GM06990 (cell line): ENCODE measurements around the gene TEX54.

Source experiments
- DNase-seq: peaks from one replicate; pipeline ENCODE4 v3.0.0-alpha.2; 2011; ENCODE audit not compliant: insufficient read length; ENCODE audit errors: extremely low read depth
- H3K27me3 ChIP-seq: replicated peaks from 2 replicates; pipeline ENCODE4 v1.6.0; 2011; ENCODE audit warnings: low read length; ENCODE audit not compliant: control insufficient read depth, insufficient read depth
- H3K36me3 ChIP-seq: 2 replicates; pipeline ENCODE4 v1.5.1; 2011; ENCODE audit warnings: low read length; ENCODE audit not compliant: control insufficient read depth, insufficient read depth
- H3K4me3 ChIP-seq: replicated peaks from 2 replicates; pipeline ENCODE4 v1.5.1; 2011; ENCODE audit warnings: low read depth, mild to moderate bottlenecking, control low read depth, low read length
- CTCF ChIP-seq: IDR thresholded peaks from 2 replicates; pipeline ENCODE4 v1.5.1; 2011; ENCODE audit warnings: low read length, control low read depth, mild to moderate bottlenecking, inconsistent platforms; ENCODE audit not compliant: insufficient read depth, poor library complexity, severe bottlenecking

Gene TEX54

GRCh38 chr11:62805961-62806441 is 26.6 kb downstream of the TEX54 start:
- no peak for DNase-seq
- Histone ChIP-seq H3K27me3 (no peaks in the 10 kb centered on the region), H3K4me3 (peak overlapping the region; percentile 78), H3K36me3 (peaks cover 13% of the 10 kb centered on the region)
- TF ChIP-seq CTCF, result no peak

- Histone ChIP-seq H3K27me3 (no peaks in the 10 kb centered on the region), H3K36me3 (peaks cover 15% of the 10 kb centered on the region), H3K4me3 (peak within 1 kb of the TSS; percentile 78)
- TF ChIP-seq CTCF, result no peak
- peak; percentile 98 for DNase-seq
Measured at GRCh38 chr11:62805076-62805892, 27.4 kb downstream of the TEX54 start, which contains the start of gene NXF1. NXF1 (minus strand) TSS chr11:62805440; CDS start chr11:62805356, 84 bp downstream.

DNA sequence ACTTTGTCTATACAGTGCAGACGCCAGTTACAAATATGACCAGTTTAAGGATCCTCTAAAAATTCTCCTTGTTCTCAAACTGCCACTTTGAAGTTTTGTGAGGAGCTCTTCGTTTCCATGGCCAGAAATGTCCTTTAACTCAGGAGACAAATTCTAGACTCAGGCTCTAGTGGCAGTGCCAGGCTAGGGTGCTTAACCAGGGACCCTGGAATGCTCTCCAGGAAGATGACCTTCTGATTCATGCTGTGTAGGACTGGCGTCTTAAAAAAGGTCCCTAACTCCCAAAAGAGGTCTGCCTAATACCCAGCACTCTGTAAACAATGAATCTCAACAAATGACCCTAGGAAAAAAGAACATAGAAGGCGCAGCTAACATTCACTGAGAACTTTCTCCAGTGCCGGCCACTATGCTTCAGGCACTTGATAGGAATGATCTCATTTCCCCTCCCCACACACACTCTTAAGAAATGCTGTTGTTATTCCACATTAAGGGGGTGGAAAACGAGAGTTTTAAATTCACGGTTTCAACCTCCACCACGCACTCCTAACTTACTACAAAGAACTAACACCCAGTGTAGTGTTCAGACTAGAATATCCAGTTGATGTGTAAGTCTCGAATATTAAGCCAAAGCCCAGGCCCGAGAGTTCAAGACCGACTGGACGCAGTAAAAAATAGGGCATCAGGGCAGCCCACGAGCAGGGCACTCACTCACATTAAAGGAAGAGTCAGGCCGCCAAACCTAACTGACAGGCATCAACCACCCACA is 28.1 kb downstream of the TEX54 start:
- H3K36me3 ChIP-seq, result peaks cover 21% of the 10 kb centered on the region
- no peak for DNase-seq
- peak overlapping the region; percentile 78 for H3K4me3 ChIP-seq

GRCh38 chr11:62801071-62801470 is 31.6 kb downstream of the TEX54 start:
- H3K27me3 ChIP-seq, result no peaks in the 10 kb centered on the region
- peaks cover 32% of the 10 kb centered on the region for H3K36me3 ChIP-seq
- no peak for TF ChIP-seq CTCF
- no peak overlapping the region for H3K4me3 ChIP-seq
- no peak for DNase-seq

More for the DNA sequence above, 28.1 kb downstream of the TEX54 start:
- TF ChIP-seq CTCF, result no peak
- no peaks in the 10 kb centered on the region for H3K27me3 ChIP-seq

DNA sequence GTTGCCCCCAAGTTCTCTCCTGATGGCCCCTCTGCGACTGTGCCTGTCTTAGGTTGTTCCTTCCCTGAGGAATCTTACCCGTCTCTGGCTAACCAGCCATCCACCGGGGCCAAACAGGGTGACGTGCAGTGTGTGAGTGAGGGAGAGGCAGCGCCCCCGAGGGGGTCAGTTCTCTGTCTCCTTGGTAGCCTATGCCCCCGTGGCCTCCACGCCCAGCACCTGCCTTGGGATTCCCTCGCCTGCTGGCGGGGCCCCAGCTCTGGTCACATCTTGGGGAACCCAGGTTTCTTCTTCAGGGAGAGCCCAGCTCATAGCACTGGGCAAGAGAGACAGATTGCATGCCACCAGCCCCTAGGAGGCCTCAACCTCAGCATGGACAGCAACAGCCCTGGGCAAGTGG is 33.2 kb downstream of the TEX54 start:
- H3K27me3 ChIP-seq, result no peaks in the 10 kb centered on the region
- no peak for DNase-seq
- peaks cover 36% of the 10 kb centered on the region for H3K36me3 ChIP-seq
- no peak overlapping the region for H3K4me3 ChIP-seq
- TF ChIP-seq CTCF, result no peak
